HT1080 (cell line): ENCODE data around the gene IL18RAP. TPM values are rescaled to one million over a fixed set of nuclear protein-coding genes. Genes with fewer than 3 reads are reported as not detected.

ENCODE experiments used
- DNase-seq: peaks from one replicate; pipeline ENCODE4 v3.0.0-alpha.2; 2015; ENCODE audit warnings: low read depth
- small RNA-seq: library from RNA; depleted of rRNA; stranded (forward); fragments of <200 nt; gene quantifications from one replicate; pipeline ENCODE3, GENCODE V24; 2014
- total RNA-seq: library from RNA; depleted of rRNA; stranded (reverse); fragments of >200 nt; shearing (Covaris generic); gene quantifications from 2 replicates; pipeline ENCODE4 v1.2.3, GENCODE V29; 2014; rRNA removed

The IL18RAP gene
- total RNA-seq, 1 experiment from 2014 or later, result not detected

DNA sequence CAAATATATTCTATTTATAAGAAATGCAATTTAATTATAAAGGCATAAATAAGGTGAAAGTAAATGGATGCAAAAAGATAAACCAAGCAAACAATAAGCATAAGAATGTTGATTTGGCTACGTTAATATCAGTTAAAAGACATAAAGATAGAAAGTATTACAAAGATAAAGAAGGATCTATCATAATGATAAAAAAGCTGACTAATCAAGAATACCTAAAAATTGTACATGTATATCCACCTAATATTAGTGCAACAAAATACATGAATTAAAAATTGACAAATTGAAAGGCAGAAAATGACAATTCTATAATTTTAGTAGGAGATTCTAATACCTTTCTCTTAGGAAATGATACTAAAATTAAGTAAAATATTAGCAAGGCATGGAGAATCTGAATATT is 71.6 kb downstream of the IL18RAP start:
- no peak for DNase-seq

- DNase-seq, result no peak
Measured at GRCh38 chr2:102498414-102498813, 75.5 kb downstream of the IL18RAP start.

- DNase-seq, result no peak
Measured at GRCh38 chr2:102499558-102499957, 76.6 kb downstream of the IL18RAP start.

Small RNAs within 50 kb of the gene (small RNA-seq; reads per million reads assigned to genes)
- gene MIR4772, result not detected

Other genes starting within 250 kb of the IL18RAP start
- not detected in 2 replicates for gene IL1RL2, start 236.1 kb upstream of the IL18RAP start, total RNA-seq
- not detected in 2 replicates for gene IL1RL1, start 111.6 kb upstream of the IL18RAP start, total RNA-seq
- gene IL18R1, start 67.4 kb upstream of the IL18RAP start, total RNA-seq, result 0.51 and 0.80 TPM in 2 replicates
- not detected in 2 replicates for gene SLC9A4, start 50.1 kb downstream of the IL18RAP start, total RNA-seq
- gene SLC9A2, start 196.4 kb downstream of the IL18RAP start, total RNA-seq, result 0.18 TPM in 1 of 2 replicates, not detected in the other